GM12874 (cell line): ENCODE data around the gene DPYSL4.

Source experiments
- CTCF ChIP-seq: IDR thresholded peaks from 2 replicates; pipeline ENCODE4 v1.5.1; 2011; ENCODE audit warnings: low read depth, mild to moderate bottlenecking, control low read depth, low read length, moderate library complexity; ENCODE audit not compliant: insufficient read depth

The DPYSL4 gene

GRCh38 chr10:132151951-132152505 lies 34.7 kb upstream of the DPYSL4 start:
- no peak for TF ChIP-seq CTCF

GRCh38 chr10:132152896-132153580 lies 33.7 kb upstream of the DPYSL4 start:
- no peak for TF ChIP-seq CTCF

GRCh38 chr10:132153616-132154217 lies 33.0 kb upstream of the DPYSL4 start:
- no peak for TF ChIP-seq CTCF

- TF ChIP-seq CTCF: no peak
Measured at GRCh38 chr10:132154440-132154839, 32.3 kb upstream of the DPYSL4 start.

- TF ChIP-seq CTCF: no peak
Measured at GRCh38 chr10:132154931-132155330, 31.8 kb upstream of the DPYSL4 start.

- no peak for TF ChIP-seq CTCF
Measured at GRCh38 chr10:132155723-132156381, 30.9 kb upstream of the DPYSL4 start.

GRCh38 chr10:132156382-132156781 lies 30.4 kb upstream of the DPYSL4 start:
- no peak for TF ChIP-seq CTCF
